ENCODE data around the gene RIN2. TPM values are rescaled to one million over a fixed set of nuclear protein-coding genes. Genes with fewer than 3 reads are reported as not detected.

The RIN2 gene
- total RNA-seq, 1 experiment from 2014 or later: 36.7 TPM

DNA sequence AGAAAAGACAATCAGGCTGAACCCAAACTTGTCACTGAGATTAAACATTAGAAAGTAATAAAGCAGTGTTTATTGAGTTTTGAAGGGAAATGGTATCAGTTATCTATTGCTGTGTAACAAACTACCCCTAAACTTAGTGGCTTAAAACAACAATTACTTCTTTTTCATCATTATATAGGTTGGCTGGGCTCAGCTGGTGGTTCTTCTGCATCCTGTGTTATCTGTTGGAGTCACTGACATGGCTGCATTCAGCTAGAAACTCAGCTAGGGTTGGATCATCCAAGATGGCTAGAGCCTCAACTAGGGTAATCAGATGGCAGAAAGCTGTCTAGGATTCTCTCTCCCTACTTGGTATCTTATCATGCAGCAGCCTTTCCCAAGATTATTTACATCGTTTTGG is 12.5 kb upstream of the RIN2 start:
- Mint-ChIP-seq H3K27ac (ENCODE audit: unreplicated experiment) (no peak overlapping the region), H3K4me3 (ENCODE audit: unreplicated experiment) (no peak overlapping the region), H3K4me1 (ENCODE audit: low read depth, unreplicated experiment) (no peaks in the 10 kb centered on the region), H3K27me3 (ENCODE audit: insufficient read depth, unreplicated experiment) (no peaks in the 10 kb centered on the region), H3K9me3 (ENCODE audit: unreplicated experiment) (peaks cover 29% of the 10 kb centered on the region), H3K36me3 (ENCODE audit: insufficient read depth, unreplicated experiment) (no peaks in the 10 kb centered on the region)
- intact Hi-C loops (cut with micrococcal nuclease; ENCODE audit: unreplicated experiment): no loop called here
- no TSS peak for BruUV-seq (replicated peaks)
- Histone ChIP-seq H3K27me3 (replicated peaks; ENCODE audit: control insufficient read depth, insufficient read depth, low read length) (no peaks in the 10 kb centered on the region), H3K4me1 (peaks cover 2% of the 10 kb centered on the region; the same call in 1 of the 2 replicates), H3K4me3 (ENCODE audit: low read depth, low read length) (no peak overlapping the region), H3K9me3 (peaks cover 19% of the 10 kb centered on the region), H3K36me3 (ENCODE audit: control insufficient read depth, insufficient read depth, low read length) (no peaks in the 10 kb centered on the region)
- TF ChIP-seq, protein P1, sequence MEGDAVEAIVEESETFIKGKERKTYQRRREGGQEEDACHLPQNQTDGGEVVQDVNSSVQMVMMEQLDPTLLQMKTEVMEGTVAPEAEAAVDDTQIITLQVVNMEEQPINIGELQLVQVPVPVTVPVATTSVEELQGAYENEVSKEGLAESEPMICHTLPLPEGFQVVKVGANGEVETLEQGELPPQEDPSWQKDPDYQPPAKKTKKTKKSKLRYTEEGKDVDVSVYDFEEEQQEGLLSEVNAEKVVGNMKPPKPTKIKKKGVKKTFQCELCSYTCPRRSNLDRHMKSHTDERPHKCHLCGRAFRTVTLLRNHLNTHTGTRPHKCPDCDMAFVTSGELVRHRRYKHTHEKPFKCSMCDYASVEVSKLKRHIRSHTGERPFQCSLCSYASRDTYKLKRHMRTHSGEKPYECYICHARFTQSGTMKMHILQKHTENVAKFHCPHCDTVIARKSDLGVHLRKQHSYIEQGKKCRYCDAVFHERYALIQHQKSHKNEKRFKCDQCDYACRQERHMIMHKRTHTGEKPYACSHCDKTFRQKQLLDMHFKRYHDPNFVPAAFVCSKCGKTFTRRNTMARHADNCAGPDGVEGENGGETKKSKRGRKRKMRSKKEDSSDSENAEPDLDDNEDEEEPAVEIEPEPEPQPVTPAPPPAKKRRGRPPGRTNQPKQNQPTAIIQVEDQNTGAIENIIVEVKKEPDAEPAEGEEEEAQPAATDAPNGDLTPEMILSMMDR (IDR thresholded peaks at IDR 0.05; ENCODE audit: insufficient read depth in 1 of 2, low read depth in 1 of 2, low read length in 1 of 2, severe bottlenecking in 1 of 2, unreplicated experiment in 1 of 2): no peak
- ChIA-PET POLR2A (no interaction called here), CTCF (no interaction called here)
- DNase-seq: no peak

DNA sequence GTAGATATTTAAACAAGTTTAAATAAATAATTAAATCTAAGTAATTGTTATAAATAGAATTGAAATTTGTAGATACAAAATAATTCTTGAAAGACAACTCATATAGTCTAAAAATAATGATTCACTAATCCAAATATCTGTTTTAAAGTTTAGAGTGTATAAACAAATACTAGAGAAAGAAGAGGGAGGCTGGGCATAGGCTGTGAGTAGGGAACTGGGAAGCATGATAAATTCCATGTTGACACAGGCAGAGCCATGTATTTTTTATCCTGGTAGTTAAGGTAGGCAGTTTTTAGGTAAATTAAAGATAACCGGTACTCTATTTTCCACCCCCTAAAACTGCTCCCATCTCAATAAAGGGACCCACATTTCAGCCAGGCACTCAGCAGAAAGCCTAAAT is 11.7 kb upstream of the RIN2 start:
- no TSS peak for BruUV-seq (replicated peaks)
- Histone ChIP-seq H3K36me3 (ENCODE audit: control insufficient read depth, insufficient read depth, low read length) (no peaks in the 10 kb centered on the region), H3K27me3 (replicated peaks; ENCODE audit: control insufficient read depth, insufficient read depth, low read length) (no peaks in the 10 kb centered on the region), H3K4me3 (ENCODE audit: low read depth, low read length) (no peak overlapping the region), H3K9me3 (peaks cover 19% of the 10 kb centered on the region), H3K4me1 (peaks cover 10% of the 10 kb centered on the region)
- POLR2A ChIA-PET: no interaction called here
- Mint-ChIP-seq H3K27ac (ENCODE audit: unreplicated experiment) (no peak overlapping the region), H3K36me3 (ENCODE audit: insufficient read depth, unreplicated experiment) (peaks cover 3% of the 10 kb centered on the region), H3K27me3 (ENCODE audit: insufficient read depth, unreplicated experiment) (no peaks in the 10 kb centered on the region), H3K4me1 (ENCODE audit: low read depth, unreplicated experiment) (peaks cover 4% of the 10 kb centered on the region), H3K4me3 (ENCODE audit: unreplicated experiment) (no peak overlapping the region), H3K9me3 (ENCODE audit: unreplicated experiment) (peaks cover 29% of the 10 kb centered on the region)
- CTCF ChIA-PET: no interaction called here
- TF ChIP-seq, protein P1 (IDR thresholded peaks at IDR 0.05; ENCODE audit: insufficient read depth in 1 of 2, low read depth in 1 of 2, low read length in 1 of 2, severe bottlenecking in 1 of 2, unreplicated experiment in 1 of 2): no peak
- intact Hi-C loops (cut with micrococcal nuclease; ENCODE audit: unreplicated experiment): no loop called here
- DNase-seq: no peak

DNA sequence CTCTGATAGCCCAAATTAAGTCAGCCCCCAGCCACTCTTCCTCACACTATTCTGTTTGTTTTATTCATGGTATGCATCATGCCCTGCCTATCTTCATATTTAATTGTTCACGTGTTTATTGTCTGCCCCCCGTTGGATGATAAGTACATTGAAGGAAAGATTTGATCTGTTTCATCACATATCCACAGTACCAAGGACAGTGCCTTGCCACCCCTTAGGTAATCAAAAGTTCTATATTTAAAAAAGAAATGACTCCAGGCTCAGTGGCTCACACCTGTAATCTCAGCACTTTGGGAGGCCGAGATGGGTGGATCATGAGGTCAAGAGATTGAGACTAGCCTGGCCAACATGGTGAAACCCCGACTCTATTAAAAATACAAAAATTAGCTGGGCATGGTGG is 10.2 kb upstream of the RIN2 start:
- Mint-ChIP-seq H3K4me3 (ENCODE audit: unreplicated experiment) (no peak overlapping the region), H3K27ac (ENCODE audit: unreplicated experiment) (no peak overlapping the region), H3K4me1 (ENCODE audit: low read depth, unreplicated experiment) (peaks cover 19% of the 10 kb centered on the region), H3K27me3 (ENCODE audit: insufficient read depth, unreplicated experiment) (no peaks in the 10 kb centered on the region), H3K9me3 (ENCODE audit: unreplicated experiment) (peaks cover 29% of the 10 kb centered on the region), H3K36me3 (ENCODE audit: insufficient read depth, unreplicated experiment) (peaks cover 4% of the 10 kb centered on the region)
- CTCF ChIA-PET: no interaction called here
- peaks cover 19% of the 10 kb centered on the region for H3K9me3 ChIP-seq
- DNase-seq: no peak
- BruUV-seq (replicated peaks): no TSS peak
- TF ChIP-seq, protein P1 (IDR thresholded peaks at IDR 0.05; ENCODE audit: insufficient read depth in 1 of 2, low read depth in 1 of 2, low read length in 1 of 2, severe bottlenecking in 1 of 2, unreplicated experiment in 1 of 2): no peak
- no peak overlapping the region for H3K4me3 ChIP-seq (ENCODE audit: low read depth, low read length)
- no peaks in the 10 kb centered on the region for H3K36me3 ChIP-seq (ENCODE audit: control insufficient read depth, insufficient read depth, low read length)
- POLR2A ChIA-PET: no interaction called here
- no peaks in the 10 kb centered on the region for H3K27me3 ChIP-seq (replicated peaks; ENCODE audit: control insufficient read depth, insufficient read depth, low read length)
- intact Hi-C loops (cut with micrococcal nuclease; ENCODE audit: unreplicated experiment): no loop called here
- H3K4me1 ChIP-seq: peaks cover 15% of the 10 kb centered on the region
